HG03521 (cell line): Measurements from ENCODE around the gene SHISA9.

ENCODE experiments used
- ATAC-seq: cut with Tn5 transposase; IDR thresholded peaks from one replicate; pipeline ENCODE4 v1.9.1; 2021; ENCODE audit warnings: mild to moderate bottlenecking, moderate library complexity; ENCODE audit not compliant: unreplicated experiment

Gene SHISA9

GRCh38 chr16:12942861-12943260 is 41.5 kb downstream of the SHISA9 start:
- no peak for ATAC-seq

- ATAC-seq = no peak
These were observed 42.9 kb downstream of the SHISA9 start for GRCh38 chr16:12944300-12944699.

- no peak for ATAC-seq
These were observed 50.0 kb downstream of the SHISA9 start for GRCh38 chr16:12951392-12951791.

- ATAC-seq = no peak
These were observed 50.6 kb downstream of the SHISA9 start for GRCh38 chr16:12951976-12952375.

- ATAC-seq = no peak
These were observed 57.0 kb downstream of the SHISA9 start for GRCh38 chr16:12958366-12958765.

- no peak for ATAC-seq
These were observed 57.7 kb downstream of the SHISA9 start for GRCh38 chr16:12959072-12959471.

GRCh38 chr16:12961626-12962025 is 60.2 kb downstream of the SHISA9 start:
- no peak for ATAC-seq

GRCh38 chr16:12964461-12964860 is 63.1 kb downstream of the SHISA9 start:
- no peak for ATAC-seq

GRCh38 chr16:12965274-12965804 is 63.9 kb downstream of the SHISA9 start:
- no peak for ATAC-seq

- ATAC-seq = no peak
These were observed 69.8 kb downstream of the SHISA9 start for GRCh38 chr16:12971241-12971640.

- no peak for ATAC-seq
These were observed 70.8 kb downstream of the SHISA9 start for GRCh38 chr16:12972246-12972645.

GRCh38 chr16:12975766-12976165 is 74.4 kb downstream of the SHISA9 start:
- ATAC-seq = no peak

GRCh38 chr16:12976496-12976895 is 75.1 kb downstream of the SHISA9 start:
- ATAC-seq = no peak

GRCh38 chr16:12976936-12977335 is 75.5 kb downstream of the SHISA9 start:
- no peak for ATAC-seq

- ATAC-seq = no peak
These were observed 84.1 kb downstream of the SHISA9 start for GRCh38 chr16:12985516-12985915.

- ATAC-seq = no peak
These were observed 86.7 kb downstream of the SHISA9 start for GRCh38 chr16:12988071-12988470.

GRCh38 chr16:12992066-12992465 is 90.7 kb downstream of the SHISA9 start:
- no peak for ATAC-seq

GRCh38 chr16:12994402-12994801 is 93.0 kb downstream of the SHISA9 start:
- ATAC-seq = no peak

- no peak for ATAC-seq
These were observed 94.4 kb downstream of the SHISA9 start for GRCh38 chr16:12995721-12996372.

- no peak for ATAC-seq
These were observed 97.1 kb downstream of the SHISA9 start for GRCh38 chr16:12998361-12999085.

- ATAC-seq = no peak
These were observed 98.0 kb downstream of the SHISA9 start for GRCh38 chr16:12999368-12999767.

GRCh38 chr16:13005721-13006247 is 104.4 kb downstream of the SHISA9 start:
- no peak for ATAC-seq
